Measurements from ENCODE around the gene EMP1. TPM values are rescaled to one million over a fixed set of nuclear protein-coding genes. Genes with fewer than 3 reads are reported as not detected.

EMP1 gene
- total RNA-seq, 4 donors from 2014 or later, result 43.2 to 837 (median 738) TPM

- Histone ChIP-seq H3K27ac (no peak overlapping the region), H3K4me1 (peaks cover 0 to 4% (median 0%) of the 10 kb centered on the region in 4 donors), H3K9me3 (no peaks in the 10 kb centered on the region), H3K36me3 (no peaks in the 10 kb centered on the region), H3K27me3 (no peaks in the 10 kb centered on the region), H3K4me3 (no peak overlapping the region)
- in situ Hi-C loops (cut with MboI; ENCODE audit: low pct_ligation_motif_present in 1 of 4, low pct_unique_long_range_greater_than_20kb in 1 of 4, low sequenced_read_pairs in 3 of 4) (no loop called here), intact Hi-C loops (cut with DNase I; ENCODE audit: low total_unique reads) (no loop called here)
- 67% methylated on average over 1 of the region's 1 CpG; no CpG with 5 or more reads in 1 of the 2 donors for WGBS, 2 donors (ENCODE audit: low coverage in 1 of 2)
- TF ChIP-seq CTCF (IDR thresholded peaks at IDR 0.05) (no peak), POLR2AphosphoS5 (IDR thresholded peaks at IDR 0.05) (no peak), POLR2A (IDR thresholded peaks at IDR 0.05) (no peak), EP300 (IDR thresholded peaks at IDR 0.05; ENCODE audit: low read depth) (no peak)
- DNase-seq, result no peak
Observed at GRCh38 chr12:13152281-13152680, 44.2 kb upstream of the EMP1 start.

GRCh38 chr12:13152756-13153155 lies 43.8 kb upstream of the EMP1 start:
- intact Hi-C loops (cut with DNase I; ENCODE audit: low total_unique reads), result no loop called here
- H3K27me3 ChIP-seq, result peaks cover 3% of the 10 kb centered on the region
- TF ChIP-seq POLR2AphosphoS5 (IDR thresholded peaks at IDR 0.05) (no peak), POLR2A (IDR thresholded peaks at IDR 0.05) (no peak), CTCF (IDR thresholded peaks at IDR 0.05) (no peak)
- peaks cover 0 to 4% (median 0%) of the 10 kb centered on the region in 4 donors for H3K4me1 ChIP-seq
- DNase-seq, result no peak
- no peaks in the 10 kb centered on the region for H3K36me3 ChIP-seq
- 90% methylated on average over 5 to 6 of the region's 6 CpGs for WGBS, 2 donors (ENCODE audit: low coverage in 1 of 2)
- H3K27ac ChIP-seq, result no peak overlapping the region
- H3K9me3 ChIP-seq, result no peaks in the 10 kb centered on the region
- in situ Hi-C loops (cut with MboI; ENCODE audit: low pct_ligation_motif_present in 1 of 4, low pct_unique_long_range_greater_than_20kb in 1 of 4, low sequenced_read_pairs in 3 of 4), result no loop called here
- no peak overlapping the region for H3K4me3 ChIP-seq

- 76 to 100% methylated on average over 2 to 7 of the region's 7 CpGs for WGBS, 2 donors (ENCODE audit: low coverage in 1 of 2)
- no peak for DNase-seq
- intact Hi-C loops (cut with DNase I; ENCODE audit: low total_unique reads), result no loop called here
- H3K27ac ChIP-seq, result no peak overlapping the region
- no peaks in the 10 kb centered on the region for H3K36me3 ChIP-seq
- no peak overlapping the region for H3K4me3 ChIP-seq
- peaks cover 7% of the 10 kb centered on the region for H3K27me3 ChIP-seq
- peaks cover 0 to 4% (median 0%) of the 10 kb centered on the region in 4 donors for H3K4me1 ChIP-seq
- in situ Hi-C loops (cut with MboI; ENCODE audit: low pct_ligation_motif_present in 1 of 4, low pct_unique_long_range_greater_than_20kb in 1 of 4, low sequenced_read_pairs in 3 of 4), result no loop called here
- no peak for TF ChIP-seq CTCF (IDR thresholded peaks at IDR 0.05)
- no peak for TF ChIP-seq POLR2A (IDR thresholded peaks at IDR 0.05)
- no peak for TF ChIP-seq EP300 (IDR thresholded peaks at IDR 0.05; ENCODE audit: low read depth)
- TF ChIP-seq POLR2AphosphoS5 (IDR thresholded peaks at IDR 0.05), result no peak
- no peaks in the 10 kb centered on the region for H3K9me3 ChIP-seq
Observed at GRCh38 chr12:13153180-13153579, 43.3 kb upstream of the EMP1 start.

- TF ChIP-seq POLR2AphosphoS5 (IDR thresholded peaks at IDR 0.05) (no peak), EP300 (IDR thresholded peaks at IDR 0.05; ENCODE audit: low read depth) (no peak), CTCF (IDR thresholded peaks at IDR 0.05) (no peak), POLR2A (IDR thresholded peaks at IDR 0.05) (no peak)
- H3K27me3 ChIP-seq, result peaks cover 7% of the 10 kb centered on the region
- peak overlapping the region in 1 of 4 donors; percentile 45 for H3K27ac ChIP-seq
- intact Hi-C loops (cut with DNase I; ENCODE audit: low total_unique reads) (no loop called here), in situ Hi-C loops (cut with MboI; ENCODE audit: low pct_ligation_motif_present in 1 of 4, low pct_unique_long_range_greater_than_20kb in 1 of 4, low sequenced_read_pairs in 3 of 4) (no loop called here)
- no peak overlapping the region for H3K4me3 ChIP-seq
- WGBS, 2 donors (ENCODE audit: low coverage in 1 of 2), result 42 to 54% methylated on average over 2 to 3 of the region's 3 CpGs
- no peaks in the 10 kb centered on the region for H3K36me3 ChIP-seq
- no peaks in the 10 kb centered on the region for H3K9me3 ChIP-seq
- DNase-seq, result no peak
- H3K4me1 ChIP-seq, result peaks cover 0 to 4% (median 0%) of the 10 kb centered on the region in 4 donors
Observed at GRCh38 chr12:13154027-13154538, 42.4 kb upstream of the EMP1 start.

Measured in transverse colon (tissue), 4 donors.